ENCODE data around the gene MYDGF. TPM values are rescaled to one million over a fixed set of nuclear protein-coding genes. Genes with fewer than 3 reads are reported as not detected.

MYDGF gene
- polyA plus RNA-seq, 3 donors, result 64.6 to 165 (median 160) TPM

DNA sequence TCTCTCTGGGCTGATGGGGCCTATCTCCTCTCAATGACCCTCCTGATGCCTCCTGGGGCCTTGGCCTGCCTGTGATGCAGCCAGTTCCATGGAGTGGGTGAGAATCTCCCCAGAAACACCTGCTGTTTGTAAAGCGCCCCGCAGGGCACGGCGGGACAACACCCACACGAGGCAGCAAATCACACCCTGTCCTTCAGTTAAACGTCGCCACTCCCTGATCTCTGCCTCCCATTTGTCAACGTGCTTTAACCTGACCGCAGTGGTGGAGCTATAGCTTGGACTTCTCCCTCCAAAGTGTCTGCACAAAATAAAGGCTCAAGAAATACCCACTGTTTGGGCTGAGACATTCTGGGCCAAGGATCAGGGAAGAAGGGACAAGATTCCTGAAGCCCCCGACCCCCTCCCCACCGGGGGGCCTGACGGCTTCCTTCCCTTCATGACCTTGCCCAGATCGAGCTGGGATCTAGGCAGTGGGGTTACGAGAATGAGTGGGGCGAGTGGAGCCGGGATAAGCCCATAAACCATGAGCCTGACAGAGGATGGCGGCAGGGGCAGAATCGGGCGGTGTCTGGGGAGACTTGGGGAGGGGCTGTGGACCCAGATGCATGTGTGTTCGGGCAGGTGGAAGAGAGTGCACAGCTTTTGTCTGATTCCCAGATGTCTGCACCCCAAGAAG lies 8.0 kb downstream of the MYDGF start:
- Histone ChIP-seq H3K9ac (ENCODE audit: insufficient read depth, low read length, poor library complexity, severe bottlenecking) (no peak overlapping the region), H3K27me3 (ENCODE audit: control insufficient read depth in 2 of 2, insufficient read depth in 2 of 2, low read length in 2 of 2) (no peaks in the 10 kb centered on the region), H3K4me3 (replicated peaks in 1 of 3; ENCODE audit: low read depth in 2 of 3, low read length in 3 of 3) (no peak overlapping the region), H3K79me2 (ENCODE audit: insufficient read depth, low read length) (peaks cover 25% of the 10 kb centered on the region), H3K36me3 (replicated peaks in 1 of 2; ENCODE audit: control insufficient read depth in 1 of 2, insufficient read depth in 2 of 2, low read length in 2 of 2) (peaks cover 77 to 88% of the 10 kb centered on the region in 2 donors), H2AFZ (ENCODE audit: insufficient read depth, low read depth, low read length, poor library complexity, severe bottlenecking) (no peak overlapping the region), H3K4me2 (replicated peaks; ENCODE audit: extremely low read depth, low read length, poor library complexity, severe bottlenecking) (no peak overlapping the region), H3K4me1 (ENCODE audit: control insufficient read depth in 1 of 2, insufficient read depth in 2 of 2, low read length in 2 of 2) (peaks cover 0 to 6% of the 10 kb centered on the region in 2 donors), H4K20me1 (ENCODE audit: insufficient read depth, low read length) (peaks cover 63% of the 10 kb centered on the region), H3K27ac (ENCODE audit: low read depth in 1 of 2, low read length in 2 of 2) (no peak overlapping the region), H3K9me3 (replicated peaks in 1 of 2; ENCODE audit: control insufficient read depth in 1 of 2, insufficient read depth in 1 of 2, low read length in 2 of 2) (no peaks in the 10 kb centered on the region)
- H3K4me3 Mint-ChIP-seq, result peak overlapping the region in 1 of 2 donors; percentile 31
- no peaks in the 10 kb centered on the region for H3K9me3 Mint-ChIP-seq
- WGBS (ENCODE audit: insufficient coverage), result 90% methylated on average over 12 of the region's 20 CpGs
- H3K36me3 Mint-ChIP-seq, result peaks cover 70 to 91% of the 10 kb centered on the region in 2 donors
- peaks cover 0 to 4% (median 0%) of the 10 kb centered on the region in 3 donors for H3K27me3 Mint-ChIP-seq (ENCODE audit: low read depth in 3 of 3)
- peak overlapping the region in 3 of 7 donors; percentile 4 to 44 (median 19) for H3K27ac Mint-ChIP-seq
- TF ChIP-seq, protein P1, sequence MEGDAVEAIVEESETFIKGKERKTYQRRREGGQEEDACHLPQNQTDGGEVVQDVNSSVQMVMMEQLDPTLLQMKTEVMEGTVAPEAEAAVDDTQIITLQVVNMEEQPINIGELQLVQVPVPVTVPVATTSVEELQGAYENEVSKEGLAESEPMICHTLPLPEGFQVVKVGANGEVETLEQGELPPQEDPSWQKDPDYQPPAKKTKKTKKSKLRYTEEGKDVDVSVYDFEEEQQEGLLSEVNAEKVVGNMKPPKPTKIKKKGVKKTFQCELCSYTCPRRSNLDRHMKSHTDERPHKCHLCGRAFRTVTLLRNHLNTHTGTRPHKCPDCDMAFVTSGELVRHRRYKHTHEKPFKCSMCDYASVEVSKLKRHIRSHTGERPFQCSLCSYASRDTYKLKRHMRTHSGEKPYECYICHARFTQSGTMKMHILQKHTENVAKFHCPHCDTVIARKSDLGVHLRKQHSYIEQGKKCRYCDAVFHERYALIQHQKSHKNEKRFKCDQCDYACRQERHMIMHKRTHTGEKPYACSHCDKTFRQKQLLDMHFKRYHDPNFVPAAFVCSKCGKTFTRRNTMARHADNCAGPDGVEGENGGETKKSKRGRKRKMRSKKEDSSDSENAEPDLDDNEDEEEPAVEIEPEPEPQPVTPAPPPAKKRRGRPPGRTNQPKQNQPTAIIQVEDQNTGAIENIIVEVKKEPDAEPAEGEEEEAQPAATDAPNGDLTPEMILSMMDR (IDR thresholded peaks at IDR 0.05), result no peak
- DNase-seq, result no peak
- H3K4me1 Mint-ChIP-seq, result peaks cover 2% of the 10 kb centered on the region
- intact Hi-C loops (cut with micrococcal nuclease), result no loop called here

DNA sequence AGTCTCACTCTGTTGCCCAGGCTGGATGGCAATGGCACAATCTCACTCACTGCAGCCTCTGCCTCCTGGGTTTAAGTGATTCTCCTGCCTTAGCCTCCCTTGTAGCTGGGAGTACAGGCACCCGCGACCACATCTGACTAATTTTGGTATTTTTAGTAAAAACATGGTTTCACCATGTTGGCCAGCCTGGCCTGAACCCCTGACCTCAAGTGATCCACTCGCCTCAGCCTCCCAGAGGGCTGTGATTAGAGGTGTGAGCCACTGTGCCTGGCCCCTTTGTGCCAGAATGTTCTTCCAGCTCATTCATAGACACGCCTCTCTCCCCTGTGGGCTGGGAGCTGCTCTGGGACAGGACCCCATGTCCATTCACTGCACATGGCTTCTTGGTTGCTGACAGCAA lies 9.1 kb downstream of the MYDGF start:
- no peak overlapping the region for H3K4me3 ChIP-seq (replicated peaks in 1 of 3; ENCODE audit: low read depth in 2 of 3, low read length in 3 of 3)
- no peak overlapping the region for H3K4me3 Mint-ChIP-seq
- peaks cover 73 to 91% of the 10 kb centered on the region in 2 donors for H3K36me3 Mint-ChIP-seq
- H4K20me1 ChIP-seq (ENCODE audit: insufficient read depth, low read length), result peaks cover 61% of the 10 kb centered on the region
- H2AFZ ChIP-seq (ENCODE audit: insufficient read depth, low read depth, low read length, poor library complexity, severe bottlenecking), result no peak overlapping the region
- H3K9ac ChIP-seq (ENCODE audit: insufficient read depth, low read length, poor library complexity, severe bottlenecking), result no peak overlapping the region
- peaks cover 0 to 4% (median 0%) of the 10 kb centered on the region in 3 donors for H3K27me3 Mint-ChIP-seq (ENCODE audit: low read depth in 3 of 3)
- H3K36me3 ChIP-seq (replicated peaks in 1 of 2; ENCODE audit: control insufficient read depth in 1 of 2, insufficient read depth in 2 of 2, low read length in 2 of 2), result peaks cover 83 to 90% of the 10 kb centered on the region in 2 donors
- TF ChIP-seq, protein P1 (IDR thresholded peaks at IDR 0.05), result no peak
- no peak overlapping the region for H3K4me2 ChIP-seq (replicated peaks; ENCODE audit: extremely low read depth, low read length, poor library complexity, severe bottlenecking)
- no peak for DNase-seq
- no peaks in the 10 kb centered on the region for H3K4me1 Mint-ChIP-seq
- 100% methylated on average over 2 of the region's 4 CpGs for WGBS (ENCODE audit: insufficient coverage)
- intact Hi-C loops (cut with micrococcal nuclease), result no loop called here
- no peaks in the 10 kb centered on the region for H3K9me3 Mint-ChIP-seq
- no peak overlapping the region for H3K27ac ChIP-seq (ENCODE audit: low read depth in 1 of 2, low read length in 2 of 2)
- H3K9me3 ChIP-seq (replicated peaks in 1 of 2; ENCODE audit: control insufficient read depth in 1 of 2, insufficient read depth in 1 of 2, low read length in 2 of 2), result no peaks in the 10 kb centered on the region
- peak overlapping the region in 2 of 7 donors; percentile 54 to 55 for H3K27ac Mint-ChIP-seq
- no peaks in the 10 kb centered on the region for H3K27me3 ChIP-seq (ENCODE audit: control insufficient read depth in 2 of 2, insufficient read depth in 2 of 2, low read length in 2 of 2)
- peaks cover 19% of the 10 kb centered on the region for H3K79me2 ChIP-seq (ENCODE audit: insufficient read depth, low read length)
- no peaks in the 10 kb centered on the region for H3K4me1 ChIP-seq (ENCODE audit: control insufficient read depth in 1 of 2, insufficient read depth in 2 of 2, low read length in 2 of 2)
